ENCODE data around the gene ITPRIPL1. TPM values are rescaled to one million over a fixed set of nuclear protein-coding genes. Genes with fewer than 3 reads are reported as not detected.
A peak's percentile ranks its signal among the peaks of the same experiment; 100 is the strongest.

Gene ITPRIPL1
- polyA plus RNA-seq, 1 of the 3 experiments (the other 2 are of a cell fraction) = 5.0 TPM

DNA sequence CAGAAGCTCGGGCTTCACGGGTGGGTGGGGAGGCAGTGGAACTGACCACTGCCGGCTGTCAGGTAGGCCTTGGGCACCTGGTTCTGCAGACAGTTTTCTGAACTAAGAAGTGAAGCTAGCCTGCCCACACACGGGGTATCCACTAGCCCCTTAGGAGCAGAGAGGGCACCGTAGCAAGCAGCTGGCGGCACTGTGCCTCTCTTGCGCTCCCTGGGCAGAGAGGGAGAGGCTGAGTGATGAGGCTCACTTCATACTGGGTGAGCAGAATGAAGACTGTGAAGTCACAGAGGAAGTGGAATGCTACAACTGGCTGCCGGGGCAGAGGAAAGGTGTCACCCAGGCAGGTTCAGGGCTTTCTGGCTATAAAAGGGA lies 753 bp downstream of the ITPRIPL1 start:
- Histone ChIP-seq H3K9me3 (no peaks in the 10 kb centered on the region), H3K79me2 (ENCODE audit: insufficient read depth) (no peaks in the 10 kb centered on the region), H3K4me2 (peak overlapping the region; percentile 86), H3K27ac (ENCODE audit: low read depth in 2 of 2, low read length in 1 of 2) (no peak overlapping the region), H3K9me2 (no peaks in the 10 kb centered on the region), H3F3A (replicated peaks; ENCODE audit: insufficient read depth) (peaks cover 15% of the 10 kb centered on the region), H3K4me1 (ENCODE audit: control insufficient read depth in 1 of 2, insufficient read depth in 2 of 2, low read depth in 1 of 2, low read length in 1 of 2) (peaks cover 8 to 15% of the 10 kb centered on the region in 2 experiments; a peak in 1 of 4 replicates), H3K36me3 (replicated peaks in 1 of 2; ENCODE audit: control insufficient read depth in 1 of 2, insufficient read depth in 2 of 2, low read length in 1 of 2) (peaks cover 0 to 5% of the 10 kb centered on the region in 2 experiments), H3K9ac (peak overlapping the region; percentile 61; the same call in 1 of the 2 replicates), H3K27me3 (ENCODE audit: insufficient read depth) (no peaks in the 10 kb centered on the region), H3K4me3 (ENCODE audit: low read depth in 2 of 2, low read length in 1 of 2) (peak overlapping the region; percentile 60 to 62; a peak in 3 of 4 replicates), H4K20me1 (ENCODE audit: insufficient read depth) (no peaks in the 10 kb centered on the region), H2AFZ (ENCODE audit: low read depth) (peak overlapping the region; percentile 91; the same call in 1 of the 2 replicates)
- ChIA-PET POLR2A (interaction anchor here (1.4 to 2.7 kb wide), 2 partner anchors 10 to 21 kb away, joined by 4 to 15 read pairs; partner anchors contain the start of genes NCAPH and SNRNP200), CTCF (interaction anchor here (0.9 kb wide), 1 partner anchor 83 kb away, joined by 3 read pairs; no protein-coding TSS in a partner anchor)
- TF ChIP-seq GABPA (IDR thresholded peaks at IDR 0.05; ENCODE audit: low read depth) = no peak
- TF ChIP-seq GATA2 (CRISPR knock-in tag; IDR thresholded peaks at IDR 0.05) = no peak
- DNase-seq = peak; percentile 37
- 37% methylated on average over 4 of the region's 8 CpGs for WGBS (ENCODE audit: low lambda C conversion rate)

DNA sequence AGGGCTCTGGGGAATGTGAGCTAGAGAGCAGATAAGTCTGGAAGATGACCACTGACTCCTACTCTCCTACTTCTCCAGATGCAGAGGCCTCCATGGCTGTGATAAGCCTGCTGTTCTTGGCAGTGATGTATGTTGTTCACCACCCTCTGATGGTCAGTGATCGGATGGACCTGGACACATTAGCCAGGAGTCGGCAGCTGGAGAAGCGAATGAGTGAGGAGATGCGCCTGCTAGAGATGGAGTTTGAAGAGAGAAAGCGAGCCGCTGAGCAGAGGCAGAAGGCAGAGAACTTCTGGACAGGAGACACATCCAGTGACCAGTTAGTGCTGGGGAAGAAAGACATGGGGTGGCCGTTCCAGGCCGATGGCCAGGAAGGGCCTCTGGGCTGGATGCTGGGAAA lies 1.4 kb downstream of the ITPRIPL1 start:
- H3K79me2 ChIP-seq (ENCODE audit: insufficient read depth) = no peaks in the 10 kb centered on the region
- no peak for DNase-seq
- no peak for TF ChIP-seq NFIC (IDR thresholded peaks at IDR 0.05; ENCODE audit: borderline replicate concordance)
- no peak for TF ChIP-seq GATA2 (CRISPR knock-in tag; IDR thresholded peaks at IDR 0.05)
- no peak for TF ChIP-seq EZH2phosphoT487 (IDR thresholded peaks at IDR 0.05; ENCODE audit: borderline replicate concordance, low read depth)
- no peak for TF ChIP-seq TAF1 (IDR thresholded peaks at IDR 0.05; ENCODE audit: borderline replicate concordance, low read depth, low read length)
- H3K27me3 ChIP-seq (ENCODE audit: insufficient read depth) = no peaks in the 10 kb centered on the region
- no peaks in the 10 kb centered on the region for H3K9me2 ChIP-seq
- 95% methylated on average over 8 of the region's 8 CpGs for WGBS (ENCODE audit: low lambda C conversion rate)
- H3K4me3 ChIP-seq (ENCODE audit: low read depth in 2 of 2, low read length in 1 of 2) = no peak overlapping the region
- no peak overlapping the region for H3K4me2 ChIP-seq
- peaks cover 8 to 14% of the 10 kb centered on the region in 2 experiments; a peak in 1 of 4 replicates for H3K4me1 ChIP-seq (ENCODE audit: control insufficient read depth in 1 of 2, insufficient read depth in 2 of 2, low read depth in 1 of 2, low read length in 1 of 2)
- H4K20me1 ChIP-seq (ENCODE audit: insufficient read depth) = no peaks in the 10 kb centered on the region
- H3K27ac ChIP-seq (ENCODE audit: low read depth in 2 of 2, low read length in 1 of 2) = no peak overlapping the region
- CTCF ChIA-PET = interaction anchor here (0.7 kb wide), 1 partner anchor 81 kb away, joined by 3 read pairs; no protein-coding TSS in a partner anchor
- no peak overlapping the region for H2AFZ ChIP-seq (ENCODE audit: low read depth)
- no peaks in the 10 kb centered on the region for H3K9me3 ChIP-seq
- peaks cover 21% of the 10 kb centered on the region for H3F3A ChIP-seq (replicated peaks; ENCODE audit: insufficient read depth)
- peaks cover 0 to 5% of the 10 kb centered on the region in 2 experiments for H3K36me3 ChIP-seq (replicated peaks in 1 of 2; ENCODE audit: control insufficient read depth in 1 of 2, insufficient read depth in 2 of 2, low read length in 1 of 2)
- H3K9ac ChIP-seq = no peak overlapping the region
- POLR2A ChIA-PET = interaction anchor here (2.7 kb wide), 1 partner anchor 10 kb away, joined by 15 read pairs; the partner anchor contains the start of gene NCAPH

DNA sequence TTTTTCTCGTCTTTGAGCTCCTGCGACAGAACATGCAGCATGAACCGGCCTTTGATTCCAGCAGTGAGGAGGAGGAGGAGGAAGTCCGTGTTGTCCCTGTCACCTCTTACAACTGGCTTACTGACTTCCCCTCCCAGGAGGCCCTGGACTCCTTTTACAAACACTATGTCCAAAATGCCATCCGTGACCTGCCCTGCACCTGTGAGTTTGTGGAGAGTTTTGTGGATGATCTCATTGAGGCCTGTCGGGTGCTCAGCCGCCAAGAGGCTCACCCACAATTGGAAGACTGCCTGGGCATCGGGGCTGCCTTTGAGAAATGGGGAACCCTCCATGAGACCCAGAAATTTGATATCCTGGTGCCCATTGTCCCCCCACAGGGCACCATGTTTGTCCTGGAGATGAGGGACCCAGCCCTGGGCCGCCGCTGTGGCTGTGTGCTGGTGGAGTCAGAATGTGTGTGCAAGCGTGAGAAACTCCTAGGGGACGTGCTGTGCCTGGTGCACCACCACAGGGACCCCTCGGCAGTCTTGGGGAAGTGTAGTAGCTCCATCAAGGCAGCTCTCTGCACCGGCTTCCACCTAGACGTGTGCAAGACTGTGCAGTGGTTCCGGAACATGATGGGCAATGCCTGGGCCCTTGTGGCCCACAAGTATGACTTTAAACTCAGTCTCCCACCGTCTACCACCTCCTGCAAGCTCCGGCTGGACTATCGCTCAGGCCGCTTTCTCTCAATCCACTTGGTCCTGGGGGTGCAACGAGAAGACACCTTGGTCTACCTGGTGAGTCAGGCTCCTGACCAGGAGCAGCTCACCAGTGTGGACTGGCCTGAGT lies 2.1 kb downstream of the ITPRIPL1 start:
- Histone ChIP-seq H3K27me3 (ENCODE audit: insufficient read depth) (no peaks in the 10 kb centered on the region), H3K9ac (no peak overlapping the region), H2AFZ (ENCODE audit: low read depth) (no peak overlapping the region), H3K4me3 (ENCODE audit: low read depth in 2 of 2, low read length in 1 of 2) (no peak overlapping the region), H3K9me3 (no peaks in the 10 kb centered on the region), H4K20me1 (ENCODE audit: insufficient read depth) (no peaks in the 10 kb centered on the region), H3K79me2 (ENCODE audit: insufficient read depth) (no peaks in the 10 kb centered on the region), H3K4me2 (no peak overlapping the region), H3K27ac (ENCODE audit: low read depth in 2 of 2, low read length in 1 of 2) (no peak overlapping the region), H3K36me3 (replicated peaks in 1 of 2; ENCODE audit: control insufficient read depth in 1 of 2, insufficient read depth in 2 of 2, low read length in 1 of 2) (peaks cover 0 to 5% of the 10 kb centered on the region in 2 experiments), H3F3A (replicated peaks; ENCODE audit: insufficient read depth) (peaks cover 24% of the 10 kb centered on the region), H3K9me2 (no peaks in the 10 kb centered on the region), H3K4me1 (ENCODE audit: control insufficient read depth in 1 of 2, insufficient read depth in 2 of 2, low read depth in 1 of 2, low read length in 1 of 2) (peaks cover 8 to 14% of the 10 kb centered on the region in 2 experiments; a peak in 1 of 4 replicates)
- POLR2A ChIA-PET = interaction anchor here (2.7 kb wide), 1 partner anchor 9 kb away, joined by 15 read pairs; the partner anchor contains the start of gene NCAPH
- WGBS (ENCODE audit: low lambda C conversion rate) = 93% methylated on average over 17 of the region's 21 CpGs
- CTCF ChIA-PET = interaction anchor here (0.7 kb wide), 1 partner anchor 80 kb away, joined by 3 read pairs; no protein-coding TSS in a partner anchor
- no peak for DNase-seq
- no peak for TF ChIP-seq TCF12 (IDR thresholded peaks at IDR 0.05)
- TF ChIP-seq, protein P1, sequence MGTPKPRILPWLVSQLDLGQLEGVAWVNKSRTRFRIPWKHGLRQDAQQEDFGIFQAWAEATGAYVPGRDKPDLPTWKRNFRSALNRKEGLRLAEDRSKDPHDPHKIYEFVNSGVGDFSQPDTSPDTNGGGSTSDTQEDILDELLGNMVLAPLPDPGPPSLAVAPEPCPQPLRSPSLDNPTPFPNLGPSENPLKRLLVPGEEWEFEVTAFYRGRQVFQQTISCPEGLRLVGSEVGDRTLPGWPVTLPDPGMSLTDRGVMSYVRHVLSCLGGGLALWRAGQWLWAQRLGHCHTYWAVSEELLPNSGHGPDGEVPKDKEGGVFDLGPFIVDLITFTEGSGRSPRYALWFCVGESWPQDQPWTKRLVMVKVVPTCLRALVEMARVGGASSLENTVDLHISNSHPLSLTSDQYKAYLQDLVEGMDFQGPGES (IDR thresholded peaks at IDR 0.05; ENCODE audit: low read depth, low read length) = no peak
- TF ChIP-seq GATA2 (CRISPR knock-in tag; IDR thresholded peaks at IDR 0.05) = no peak
- no peak for TF ChIP-seq SMC3 (IDR thresholded peaks at IDR 0.05; ENCODE audit: low read depth, low read length)
- no peak for TF ChIP-seq TAF1 (IDR thresholded peaks at IDR 0.05; ENCODE audit: borderline replicate concordance, low read depth, low read length)
- TF ChIP-seq, protein P2, sequence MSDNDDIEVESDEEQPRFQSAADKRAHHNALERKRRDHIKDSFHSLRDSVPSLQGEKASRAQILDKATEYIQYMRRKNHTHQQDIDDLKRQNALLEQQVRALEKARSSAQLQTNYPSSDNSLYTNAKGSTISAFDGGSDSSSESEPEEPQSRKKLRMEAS (IDR thresholded peaks at IDR 0.05; ENCODE audit: low read depth) = no peak
- no peak for TF ChIP-seq RAD21 (IDR thresholded peaks at IDR 0.05; ENCODE audit: low read length)
- no peak for TF ChIP-seq YY1 (IDR thresholded peaks at IDR 0.05; ENCODE audit: low read depth)
- TF ChIP-seq RFX5 (IDR thresholded peaks at IDR 0.05; ENCODE audit: low read length) = no peak
- no peak for TF ChIP-seq EP300 (IDR thresholded peaks at IDR 0.05; ENCODE audit: borderline replicate concordance in 1 of 2, low read depth in 1 of 2, low read length in 1 of 2)
- no peak for TF ChIP-seq FOXM1 (IDR thresholded peaks at IDR 0.05; ENCODE audit: low read depth)
- TF ChIP-seq USF1 (IDR thresholded peaks at IDR 0.05; ENCODE audit: borderline replicate concordance, low read depth) = no peak
- no peak for TF ChIP-seq FOSL2 (IDR thresholded peaks at IDR 0.05; ENCODE audit: borderline replicate concordance, low read depth)
- TF ChIP-seq, protein P3, sequence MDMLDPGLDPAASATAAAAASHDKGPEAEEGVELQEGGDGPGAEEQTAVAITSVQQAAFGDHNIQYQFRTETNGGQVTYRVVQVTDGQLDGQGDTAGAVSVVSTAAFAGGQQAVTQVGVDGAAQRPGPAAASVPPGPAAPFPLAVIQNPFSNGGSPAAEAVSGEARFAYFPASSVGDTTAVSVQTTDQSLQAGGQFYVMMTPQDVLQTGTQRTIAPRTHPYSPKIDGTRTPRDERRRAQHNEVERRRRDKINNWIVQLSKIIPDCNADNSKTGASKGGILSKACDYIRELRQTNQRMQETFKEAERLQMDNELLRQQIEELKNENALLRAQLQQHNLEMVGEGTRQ (IDR thresholded peaks at IDR 0.05; ENCODE audit: borderline replicate concordance, low read depth, low read length) = no peak
